HEK293 (cell line): ENCODE measurements around the gene SCRT2.

ENCODE experiments used
- BCL11B ChIP-seq: fragments of 450-650 bp; formaldehyde crosslinking; IDR thresholded peaks from 2 replicates; pipeline ENCODE4 v1.5.1; 2016; ENCODE audit warnings: low read depth, missing biosample characterization, missing genetic modification characterization
- CTCF ChIP-seq: fragments of 450-650 bp; formaldehyde crosslinking; IDR thresholded peaks from 2 replicates; pipeline ENCODE4 v1.5.1; 2016; ENCODE audit warnings: missing biosample characterization, missing genetic modification characterization
- ELK4 ChIP-seq: IDR thresholded peaks from 2 replicates; pipeline ENCODE4 v1.6.1; 2011; ENCODE audit warnings: mild to moderate bottlenecking, low read depth, low read length, borderline replicate concordance
- OSR2 ChIP-seq: fragments of 450-650 bp; formaldehyde crosslinking; IDR thresholded peaks from 2 replicates; pipeline ENCODE4 v1.5.1; 2016; ENCODE audit warnings: missing biosample characterization, missing genetic modification characterization
- SP3 ChIP-seq: fragments of 450-650 bp; formaldehyde crosslinking; IDR thresholded peaks from 2 replicates; pipeline ENCODE4 v1.5.1; 2016; ENCODE audit warnings: missing biosample characterization, missing genetic modification characterization
- TRIM28 ChIP-seq: IDR thresholded peaks from 2 replicates; pipeline ENCODE4 v1.6.1; 2011; ENCODE audit warnings: low read length, control low read depth, borderline replicate concordance
- ZFHX2 ChIP-seq: fragments of 450-650 bp; formaldehyde crosslinking; conservative IDR thresholded peaks from 2 replicates; pipeline ENCODE4 v1.5.1; 2016; ENCODE audit warnings: missing biosample characterization, missing genetic modification characterization
- ZNF138 ChIP-seq: fragments of 450-650 bp; formaldehyde crosslinking; IDR thresholded peaks from 2 replicates; pipeline ENCODE4 v1.5.1; 2016; ENCODE audit warnings: missing biosample characterization, missing genetic modification characterization, borderline replicate concordance
- ZNF16 ChIP-seq: fragments of 450-650 bp; formaldehyde crosslinking; IDR thresholded peaks from 2 replicates; pipeline ENCODE4 v1.5.1; 2016; ENCODE audit warnings: low read depth, missing biosample characterization, missing genetic modification characterization
- ZNF214 ChIP-seq: fragments of 450-650 bp; formaldehyde crosslinking; IDR thresholded peaks from 2 replicates; pipeline ENCODE4 v1.5.1; 2017; ENCODE audit warnings: missing biosample characterization, mild to moderate bottlenecking, missing genetic modification characterization, borderline replicate concordance
- ZNF274 ChIP-seq, 2 experiments: fragments of 200-500 bp in 1 of 2; fragments of 450-650 bp in 1 of 2; sonication (Bioruptor generic) in 1 of 2; formaldehyde crosslinking in 1 of 2; IDR thresholded peaks; 2 replicates each; pipeline versions ENCODE4 v1.5.1 to v1.6.1; 2014 to 2016; ENCODE audit warnings: borderline replicate concordance in 1 of 2, inconsistent platforms in 1 of 2, low read length in 1 of 2, missing biosample characterization in 1 of 2, missing genetic modification characterization in 1 of 2
- ZNF302 ChIP-seq: fragments of 450-650 bp; formaldehyde crosslinking; IDR thresholded peaks from 2 replicates; pipeline ENCODE4 v1.5.1; 2016; ENCODE audit warnings: missing biosample characterization, missing genetic modification characterization, low read depth
- ZNF311 ChIP-seq: fragments of 450-650 bp; formaldehyde crosslinking; IDR thresholded peaks from 2 replicates; pipeline ENCODE4 v1.5.1; 2017; ENCODE audit warnings: missing biosample characterization, missing genetic modification characterization, borderline replicate concordance
- ZNF366 ChIP-seq: fragments of 450-650 bp; formaldehyde crosslinking; conservative IDR thresholded peaks from 2 replicates; pipeline ENCODE4 v1.5.1; 2016; ENCODE audit warnings: missing biosample characterization, missing genetic modification characterization
- ZNF391 ChIP-seq: fragments of 450-650 bp; formaldehyde crosslinking; IDR thresholded peaks from 2 replicates; pipeline ENCODE4 v1.5.1; 2016; ENCODE audit warnings: low read depth, missing biosample characterization, missing genetic modification characterization, borderline replicate concordance
- ZNF426 ChIP-seq: fragments of 450-650 bp; formaldehyde crosslinking; IDR thresholded peaks from 2 replicates; pipeline ENCODE4 v1.5.1; 2017; ENCODE audit warnings: missing biosample characterization, missing genetic modification characterization, mild to moderate bottlenecking, inconsistent platforms, moderate library complexity
- ZNF529 ChIP-seq: fragments of 450-650 bp; formaldehyde crosslinking; IDR thresholded peaks from 2 replicates; pipeline ENCODE4 v1.5.1; 2017; ENCODE audit warnings: missing genetic modification characterization, missing biosample characterization; ENCODE audit not compliant: insufficient replicate concordance
- ZNF624 ChIP-seq: fragments of 450-650 bp; formaldehyde crosslinking; IDR thresholded peaks from 2 replicates; pipeline ENCODE4 v1.5.1; 2017; ENCODE audit warnings: missing biosample characterization, missing genetic modification characterization
- ZNF626 ChIP-seq: fragments of 450-650 bp; sonication (Bioruptor Pico); formaldehyde crosslinking; IDR thresholded peaks from 2 replicates; pipeline ENCODE4 v1.5.1; 2018; ENCODE audit warnings: missing biosample characterization, missing genetic modification characterization, inconsistent platforms
- ZNF76 ChIP-seq: fragments of 450-650 bp; formaldehyde crosslinking; IDR thresholded peaks from 2 replicates; pipeline ENCODE4; 2016; ENCODE audit warnings: low read depth, missing biosample characterization, missing genetic modification characterization, borderline replicate concordance
- ZSCAN16 ChIP-seq: fragments of 450-650 bp; formaldehyde crosslinking; IDR thresholded peaks from 2 replicates; pipeline ENCODE4 v1.5.1; 2016; ENCODE audit warnings: missing biosample characterization, missing genetic modification characterization
- TF ChIP-seq, protein P1 (sequence below): fragments of 450-650 bp; formaldehyde crosslinking; IDR thresholded peaks from 2 replicates; pipeline ENCODE4 v1.5.1; 2017; ENCODE audit warnings: missing biosample characterization, missing genetic modification characterization
- TF ChIP-seq, protein P2 (sequence below): fragments of 450-650 bp; formaldehyde crosslinking; IDR thresholded peaks from 2 replicates; pipeline ENCODE4; 2016; ENCODE audit warnings: missing biosample characterization, missing genetic modification characterization

The SCRT2 gene

GRCh38 chr20:645318-646106 is 30.1 kb downstream of the SCRT2 start (continued):
- no peak for TF ChIP-seq ZSCAN16
- no peak for TF ChIP-seq ZNF311 (tag by site-specific recombination)
- no peak for TF ChIP-seq ZNF529 (tag by site-specific recombination)
- no peak for TF ChIP-seq ZNF274 (IDR thresholded peaks at IDR 0.05; ENCODE audit: low read length)
- TF ChIP-seq ZNF274 (tag by site-specific recombination; IDR thresholded peaks at IDR 0.05; ENCODE audit: borderline replicate concordance) = no peak
- TF ChIP-seq, protein P1, sequence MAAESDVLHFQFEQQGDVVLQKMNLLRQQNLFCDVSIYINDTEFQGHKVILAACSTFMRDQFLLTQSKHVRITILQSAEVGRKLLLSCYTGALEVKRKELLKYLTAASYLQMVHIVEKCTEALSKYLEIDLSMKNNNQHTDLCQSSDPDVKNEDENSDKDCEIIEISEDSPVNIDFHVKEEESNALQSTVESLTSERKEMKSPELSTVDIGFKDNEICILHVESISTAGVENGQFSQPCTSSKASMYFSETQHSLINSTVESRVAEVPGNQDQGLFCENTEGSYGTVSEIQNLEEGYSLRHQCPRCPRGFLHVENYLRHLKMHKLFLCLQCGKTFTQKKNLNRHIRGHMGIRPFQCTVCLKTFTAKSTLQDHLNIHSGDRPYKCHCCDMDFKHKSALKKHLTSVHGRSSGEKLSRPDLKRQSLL (tag by site-specific recombination) = no peak
- TF ChIP-seq ZNF624 (tag by site-specific recombination) = no peak
- TF ChIP-seq ZNF626 (tag by site-specific recombination) = no peak
- no peak for TF ChIP-seq BCL11B (tag by site-specific recombination)
- no peak for TF ChIP-seq ZNF16 (tag by site-specific recombination)
- TF ChIP-seq CTCF (tag by site-specific recombination) = peak; percentile 96
- TF ChIP-seq TRIM28 = no peak
- peak; percentile 20; the same call in 1 of the 2 replicates for TF ChIP-seq ZFHX2 (tag by site-specific recombination)
- TF ChIP-seq OSR2 (tag by site-specific recombination) = no peak
- peak; percentile 77 for TF ChIP-seq ELK4
- no peak for TF ChIP-seq ZNF302 (tag by site-specific recombination)
- TF ChIP-seq ZNF366 (tag by site-specific recombination) = no peak
- TF ChIP-seq ZNF426 (tag by site-specific recombination) = no peak
- TF ChIP-seq ZNF76 (tag by site-specific recombination) = no peak
- TF ChIP-seq, protein P2, sequence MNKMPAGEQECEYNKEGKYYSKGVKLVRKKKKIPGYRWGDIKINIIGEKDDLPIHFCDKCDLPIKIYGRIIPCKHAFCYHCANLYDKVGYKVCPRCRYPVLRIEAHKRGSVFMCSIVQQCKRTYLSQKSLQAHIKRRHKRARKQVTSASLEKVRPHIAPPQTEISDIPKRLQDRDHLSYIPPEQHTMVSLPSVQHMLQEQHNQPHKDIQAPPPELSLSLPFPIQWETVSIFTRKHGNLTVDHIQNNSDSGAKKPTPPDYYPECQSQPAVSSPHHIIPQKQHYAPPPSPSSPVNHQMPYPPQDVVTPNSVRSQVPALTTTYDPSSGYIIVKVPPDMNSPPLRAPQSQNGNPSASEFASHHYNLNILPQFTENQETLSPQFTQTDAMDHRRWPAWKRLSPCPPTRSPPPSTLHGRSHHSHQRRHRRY (tag by site-specific recombination) = no peak
- TF ChIP-seq ZNF391 (tag by site-specific recombination) = no peak
- TF ChIP-seq ZNF138 (tag by site-specific recombination) = no peak
- no peak for TF ChIP-seq ZNF214 (tag by site-specific recombination)
- TF ChIP-seq SP3 (tag by site-specific recombination) = peak; percentile 43; the same call in 1 of the 2 replicates
